Neural cell (in vitro differentiated cells): ENCODE results near the gene PROZ. TPM values are rescaled to one million over a fixed set of nuclear protein-coding genes. Genes with fewer than 3 reads are reported as not detected.

Source experiments
- H2AFZ ChIP-seq: fragments of 200-600, 300-800 bp; sonication (generic), shearing (Covaris generic); 2 replicates; pipeline ENCODE4 v1.6.0; 2014; ENCODE audit warnings: low read depth, mild to moderate bottlenecking, antibody characterized with exemption, low read length, moderate library complexity
- H3F3A ChIP-seq: fragments of 200-600 bp; shearing (Covaris generic); 2 replicates; pipeline ENCODE4 v1.6.1; 2016; ENCODE audit warnings: mild to moderate bottlenecking, moderate library complexity, mixed read lengths, antibody characterized with exemption, low read length; ENCODE audit not compliant: insufficient read depth, poor library complexity, severe bottlenecking
- H3K27ac ChIP-seq: fragments of 200-600, 300-800 bp; sonication (generic), shearing (Covaris generic); 2 replicates; pipeline ENCODE4 v1.5.1; 2014; ENCODE audit warnings: mild to moderate bottlenecking, low read length, moderate library complexity
- H3K27me3 ChIP-seq: fragments of 300-800, 200-600 bp; sonication (generic), shearing (Covaris generic); 2 replicates; pipeline ENCODE4 v1.6.0; 2014; ENCODE audit warnings: mild to moderate bottlenecking, low read depth, low read length, moderate library complexity; ENCODE audit not compliant: insufficient read depth
- H3K36me3 ChIP-seq: fragments of 300-800, 200-600 bp; sonication (generic), shearing (Covaris generic); 2 replicates; pipeline ENCODE4 v1.5.1; 2014; ENCODE audit warnings: mild to moderate bottlenecking, antibody characterized with exemption, low read length, moderate library complexity; ENCODE audit not compliant: insufficient read depth
- H3K4me2 ChIP-seq: fragments of 300-800, 200-600 bp; sonication (generic), shearing (Covaris generic); 2 replicates; pipeline ENCODE4 v1.6.0; 2014; ENCODE audit warnings: mild to moderate bottlenecking, low read length
- H3K4me3 ChIP-seq: fragments of 300-800, 200-600 bp; sonication (generic), shearing (Covaris generic); 2 replicates; pipeline ENCODE4 v1.5.1; 2014; ENCODE audit warnings: mild to moderate bottlenecking, low read length, moderate library complexity
- H3K79me2 ChIP-seq: fragments of 200-600 bp; shearing (Covaris generic); replicated peaks from 2 replicates; pipeline ENCODE4 v1.6.0; 2014; ENCODE audit warnings: mild to moderate bottlenecking, low read length, moderate library complexity; ENCODE audit not compliant: insufficient read depth
- H3K9ac ChIP-seq: fragments of 300-800, 200-600 bp; sonication (generic), shearing (Covaris generic); 2 replicates; pipeline ENCODE4 v1.6.1; 2016; ENCODE audit warnings: mild to moderate bottlenecking, low read length, mixed read lengths
- H3K9me2 ChIP-seq: fragments of 200-600 bp; shearing (Covaris generic); 2 replicates; pipeline ENCODE4 v1.6.1; 2016; ENCODE audit warnings: mild to moderate bottlenecking, low read length, mixed read lengths; ENCODE audit not compliant: insufficient read depth
- H3K9me3 ChIP-seq: fragments of 200-600, 300-800 bp; sonication (generic), shearing (Covaris generic); 2 replicates; pipeline ENCODE4 v1.6.1; 2016; ENCODE audit warnings: mild to moderate bottlenecking, mixed run types, low read length, moderate library complexity, mixed read lengths
- H4K20me1 ChIP-seq: fragments of 200-600 bp; shearing (Covaris generic); 2 replicates; pipeline ENCODE4 v1.6.1; 2016; ENCODE audit warnings: mild to moderate bottlenecking, mixed run types; ENCODE audit not compliant: insufficient read depth
- EP300 ChIP-seq: fragments of 450-650 bp; conservative IDR thresholded peaks from 2 replicates; pipeline ENCODE4 v1.6.1; 2014; ENCODE audit warnings: antibody characterized with exemption, mild to moderate bottlenecking, moderate library complexity; ENCODE audit not compliant: poor library complexity, severe bottlenecking
- EZH2 ChIP-seq: fragments of 200-600, 300-800 bp; shearing (Covaris generic), sonication (generic); IDR thresholded peaks from 2 replicates; pipeline ENCODE4 v1.6.1; 2014; ENCODE audit warnings: antibody characterized with exemption, low read length, borderline replicate concordance, mild to moderate bottlenecking; ENCODE audit not compliant: insufficient read depth, poor library complexity, severe bottlenecking
- MXI1 ChIP-seq: fragments of 450-650 bp; conservative IDR thresholded peaks from 2 replicates; pipeline ENCODE4 v1.6.1; 2014; ENCODE audit warnings: antibody characterized with exemption, mild to moderate bottlenecking; ENCODE audit not compliant: poor library complexity, severe bottlenecking
- POLR2AphosphoS5 ChIP-seq: IDR thresholded peaks from 2 replicates; pipeline ENCODE4 v1.6.1; 2012
- RAD21 ChIP-seq: fragments of 450-650 bp; conservative IDR thresholded peaks from 2 replicates; pipeline ENCODE4 v1.6.1; 2014; ENCODE audit warnings: antibody characterized with exemption, mild to moderate bottlenecking, moderate library complexity
- SMC3 ChIP-seq: fragments of 450-650 bp; conservative IDR thresholded peaks from 2 replicates; pipeline ENCODE4 v1.6.1; 2014; ENCODE audit warnings: antibody characterized with exemption, mild to moderate bottlenecking, moderate library complexity; ENCODE audit not compliant: poor library complexity
- TAF1 ChIP-seq: IDR thresholded peaks from 2 replicates; pipeline ENCODE4 v1.6.1; 2012; ENCODE audit warnings: low read depth
- polyA plus RNA-seq: library from polyadenylated mRNA; depleted of rRNA; stranded (reverse); fragments of >200 nt; gene quantifications from 2 replicates; pipeline ENCODE4 v1.2.3, GENCODE V29; 2014
- TF ChIP-seq, protein P1 (sequence below): fragments of 450-650 bp; IDR thresholded peaks from 2 replicates; pipeline ENCODE4 v1.5.1; 2014; ENCODE audit warnings: antibody characterized with exemption, mild to moderate bottlenecking, moderate library complexity; ENCODE audit not compliant: poor library complexity, severe bottlenecking
- TF ChIP-seq, protein P2 (sequence below): IDR thresholded peaks from 2 replicates; pipeline ENCODE4 v1.6.1; 2012; ENCODE audit warnings: borderline replicate concordance

The PROZ gene
- polyA plus RNA-seq, 1 donor from 2014 or later, result not detected

DNA sequence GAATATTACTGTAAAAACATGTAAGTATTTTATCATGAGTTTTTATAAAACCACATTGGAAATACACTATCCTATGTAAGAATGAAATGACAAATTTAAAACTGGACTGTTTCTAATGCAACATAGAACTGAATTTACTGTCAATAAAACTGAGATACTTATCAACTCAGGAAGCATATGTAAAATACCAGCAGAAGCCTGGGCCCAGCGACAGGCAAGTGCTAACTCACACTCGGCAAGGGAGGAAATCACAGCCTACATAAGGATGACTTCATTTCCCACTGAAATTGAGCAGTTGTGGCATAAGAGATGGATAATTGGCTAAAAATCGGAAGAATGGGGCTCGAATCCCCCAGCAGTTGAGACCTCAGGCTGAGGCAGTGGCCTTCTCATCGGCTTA is 12.1 kb downstream of the PROZ start:
- no peaks in the 10 kb centered on the region for H3K36me3 ChIP-seq
- H3F3A ChIP-seq, result no peaks in the 10 kb centered on the region
- no peak for TF ChIP-seq SMC3
- TF ChIP-seq TAF1, result no peak
- no peak overlapping the region for H3K9ac ChIP-seq
- H3K9me3 ChIP-seq, result no peaks in the 10 kb centered on the region
- H3K4me2 ChIP-seq, result no peak overlapping the region
- H2AFZ ChIP-seq, result no peak overlapping the region
- no peaks in the 10 kb centered on the region for H4K20me1 ChIP-seq
- no peaks in the 10 kb centered on the region for H3K79me2 ChIP-seq
- no peak overlapping the region for H3K4me3 ChIP-seq
- no peak overlapping the region for H3K27ac ChIP-seq
- no peaks in the 10 kb centered on the region for H3K27me3 ChIP-seq
- no peaks in the 10 kb centered on the region for H3K9me2 ChIP-seq

DNA sequence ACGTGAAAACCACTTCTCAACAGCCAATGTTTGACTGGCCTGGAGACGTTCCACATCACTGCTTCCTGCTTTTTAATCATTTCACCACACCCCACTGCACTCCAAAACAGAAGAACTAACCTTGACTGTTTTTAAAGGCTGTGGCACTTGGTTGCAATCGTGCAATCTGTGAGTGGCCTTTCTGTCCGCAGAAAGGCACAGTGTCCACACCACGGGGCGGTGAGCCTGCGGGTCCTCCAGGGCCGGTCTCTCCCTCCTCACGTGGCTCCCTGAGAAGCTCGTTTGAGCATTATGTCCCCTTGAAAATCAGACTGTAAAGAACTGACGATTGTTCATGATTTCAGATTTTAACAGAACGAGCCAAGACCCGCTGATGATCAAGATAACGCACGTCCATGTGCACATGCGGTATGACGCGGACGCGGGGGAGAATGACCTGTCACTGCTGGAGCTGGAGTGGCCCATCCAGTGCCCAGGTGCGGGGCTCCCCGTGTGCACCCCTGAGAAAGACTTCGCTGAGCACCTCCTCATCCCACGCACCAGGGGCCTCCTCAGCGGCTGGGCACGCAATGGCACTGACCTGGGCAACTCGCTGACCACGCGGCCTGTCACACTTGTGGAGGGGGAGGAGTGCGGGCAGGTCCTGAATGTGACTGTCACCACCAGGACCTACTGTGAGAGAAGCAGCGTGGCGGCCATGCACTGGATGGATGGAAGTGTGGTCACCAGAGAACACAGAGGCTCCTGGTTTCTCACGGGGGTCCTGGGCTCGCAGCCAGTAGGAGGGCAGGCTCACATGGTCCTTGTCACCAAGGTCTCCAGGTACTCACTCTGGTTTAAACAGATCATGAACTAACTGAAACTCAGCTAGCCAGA is 13.0 kb downstream of the PROZ start:
- H3K9me2 ChIP-seq, result no peaks in the 10 kb centered on the region
- no peaks in the 10 kb centered on the region for H3K36me3 ChIP-seq
- TF ChIP-seq SMC3, result no peak
- no peak for TF ChIP-seq POLR2AphosphoS5
- TF ChIP-seq, protein P1, sequence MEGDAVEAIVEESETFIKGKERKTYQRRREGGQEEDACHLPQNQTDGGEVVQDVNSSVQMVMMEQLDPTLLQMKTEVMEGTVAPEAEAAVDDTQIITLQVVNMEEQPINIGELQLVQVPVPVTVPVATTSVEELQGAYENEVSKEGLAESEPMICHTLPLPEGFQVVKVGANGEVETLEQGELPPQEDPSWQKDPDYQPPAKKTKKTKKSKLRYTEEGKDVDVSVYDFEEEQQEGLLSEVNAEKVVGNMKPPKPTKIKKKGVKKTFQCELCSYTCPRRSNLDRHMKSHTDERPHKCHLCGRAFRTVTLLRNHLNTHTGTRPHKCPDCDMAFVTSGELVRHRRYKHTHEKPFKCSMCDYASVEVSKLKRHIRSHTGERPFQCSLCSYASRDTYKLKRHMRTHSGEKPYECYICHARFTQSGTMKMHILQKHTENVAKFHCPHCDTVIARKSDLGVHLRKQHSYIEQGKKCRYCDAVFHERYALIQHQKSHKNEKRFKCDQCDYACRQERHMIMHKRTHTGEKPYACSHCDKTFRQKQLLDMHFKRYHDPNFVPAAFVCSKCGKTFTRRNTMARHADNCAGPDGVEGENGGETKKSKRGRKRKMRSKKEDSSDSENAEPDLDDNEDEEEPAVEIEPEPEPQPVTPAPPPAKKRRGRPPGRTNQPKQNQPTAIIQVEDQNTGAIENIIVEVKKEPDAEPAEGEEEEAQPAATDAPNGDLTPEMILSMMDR, result no peak
- TF ChIP-seq TAF1, result no peak
- no peak for TF ChIP-seq MXI1
- TF ChIP-seq, protein P2, sequence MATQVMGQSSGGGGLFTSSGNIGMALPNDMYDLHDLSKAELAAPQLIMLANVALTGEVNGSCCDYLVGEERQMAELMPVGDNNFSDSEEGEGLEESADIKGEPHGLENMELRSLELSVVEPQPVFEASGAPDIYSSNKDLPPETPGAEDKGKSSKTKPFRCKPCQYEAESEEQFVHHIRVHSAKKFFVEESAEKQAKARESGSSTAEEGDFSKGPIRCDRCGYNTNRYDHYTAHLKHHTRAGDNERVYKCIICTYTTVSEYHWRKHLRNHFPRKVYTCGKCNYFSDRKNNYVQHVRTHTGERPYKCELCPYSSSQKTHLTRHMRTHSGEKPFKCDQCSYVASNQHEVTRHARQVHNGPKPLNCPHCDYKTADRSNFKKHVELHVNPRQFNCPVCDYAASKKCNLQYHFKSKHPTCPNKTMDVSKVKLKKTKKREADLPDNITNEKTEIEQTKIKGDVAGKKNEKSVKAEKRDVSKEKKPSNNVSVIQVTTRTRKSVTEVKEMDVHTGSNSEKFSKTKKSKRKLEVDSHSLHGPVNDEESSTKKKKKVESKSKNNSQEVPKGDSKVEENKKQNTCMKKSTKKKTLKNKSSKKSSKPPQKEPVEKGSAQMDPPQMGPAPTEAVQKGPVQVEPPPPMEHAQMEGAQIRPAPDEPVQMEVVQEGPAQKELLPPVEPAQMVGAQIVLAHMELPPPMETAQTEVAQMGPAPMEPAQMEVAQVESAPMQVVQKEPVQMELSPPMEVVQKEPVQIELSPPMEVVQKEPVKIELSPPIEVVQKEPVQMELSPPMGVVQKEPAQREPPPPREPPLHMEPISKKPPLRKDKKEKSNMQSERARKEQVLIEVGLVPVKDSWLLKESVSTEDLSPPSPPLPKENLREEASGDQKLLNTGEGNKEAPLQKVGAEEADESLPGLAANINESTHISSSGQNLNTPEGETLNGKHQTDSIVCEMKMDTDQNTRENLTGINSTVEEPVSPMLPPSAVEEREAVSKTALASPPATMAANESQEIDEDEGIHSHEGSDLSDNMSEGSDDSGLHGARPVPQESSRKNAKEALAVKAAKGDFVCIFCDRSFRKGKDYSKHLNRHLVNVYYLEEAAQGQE, result no peak
- no peak for TF ChIP-seq EZH2
- TF ChIP-seq EP300, result no peak
- no peak for TF ChIP-seq RAD21
- no peak overlapping the region for H3K4me2 ChIP-seq
- H2AFZ ChIP-seq, result no peak overlapping the region
- H4K20me1 ChIP-seq, result no peaks in the 10 kb centered on the region
- H3F3A ChIP-seq, result no peaks in the 10 kb centered on the region
- H3K27me3 ChIP-seq, result no peaks in the 10 kb centered on the region
- no peaks in the 10 kb centered on the region for H3K9me3 ChIP-seq
- H3K27ac ChIP-seq, result no peak overlapping the region
- no peak overlapping the region for H3K9ac ChIP-seq
- no peaks in the 10 kb centered on the region for H3K79me2 ChIP-seq
- no peak overlapping the region for H3K4me3 ChIP-seq
